Tibial nerve (tissue), 3 donors: ENCODE results near the gene LCA5.

Experiments
- POLR2A ChIP-seq, 2 donors: fragments of 450-650 bp; IDR thresholded peaks; one replicate each; pipeline ENCODE4 v1.6.1; 2017; ENCODE audit warnings: antibody characterized with exemption in 2 of 2, mild to moderate bottlenecking in 2 of 2, moderate library complexity in 2 of 2
- TF ChIP-seq, protein P1 (sequence below), 5 experiments: fragments of 200-600 bp in 3 of 5; fragments of 450-650 bp in 2 of 5; sonication (generic) in 3 of 5; IDR thresholded peaks; one replicate each; pipeline ENCODE4 v1.5.1; 2016 to 2019; ENCODE audit warnings: antibody characterized with exemption in 5 of 5, mild to moderate bottlenecking in 3 of 5, moderate library complexity in 2 of 5

DNA sequence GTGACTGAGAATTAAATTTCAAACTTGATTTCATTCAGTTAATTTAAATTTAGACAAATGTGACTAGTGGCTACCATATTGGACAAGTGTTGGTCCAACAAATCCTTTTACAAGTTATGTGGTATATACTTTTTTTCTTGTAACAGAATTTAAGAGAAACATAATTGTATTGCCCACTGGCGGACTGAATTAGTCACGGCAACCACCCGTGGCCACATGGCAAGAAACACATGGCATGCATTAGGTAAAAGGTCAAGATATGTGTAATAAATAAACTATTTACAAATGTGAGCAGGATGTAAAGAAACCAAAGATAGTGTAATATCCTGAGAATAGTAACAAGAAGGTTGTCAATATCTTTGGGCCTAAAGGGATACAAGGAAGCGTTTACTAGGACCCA is 91.2 kb downstream of the LCA5 start:
- TF ChIP-seq, protein P1, sequence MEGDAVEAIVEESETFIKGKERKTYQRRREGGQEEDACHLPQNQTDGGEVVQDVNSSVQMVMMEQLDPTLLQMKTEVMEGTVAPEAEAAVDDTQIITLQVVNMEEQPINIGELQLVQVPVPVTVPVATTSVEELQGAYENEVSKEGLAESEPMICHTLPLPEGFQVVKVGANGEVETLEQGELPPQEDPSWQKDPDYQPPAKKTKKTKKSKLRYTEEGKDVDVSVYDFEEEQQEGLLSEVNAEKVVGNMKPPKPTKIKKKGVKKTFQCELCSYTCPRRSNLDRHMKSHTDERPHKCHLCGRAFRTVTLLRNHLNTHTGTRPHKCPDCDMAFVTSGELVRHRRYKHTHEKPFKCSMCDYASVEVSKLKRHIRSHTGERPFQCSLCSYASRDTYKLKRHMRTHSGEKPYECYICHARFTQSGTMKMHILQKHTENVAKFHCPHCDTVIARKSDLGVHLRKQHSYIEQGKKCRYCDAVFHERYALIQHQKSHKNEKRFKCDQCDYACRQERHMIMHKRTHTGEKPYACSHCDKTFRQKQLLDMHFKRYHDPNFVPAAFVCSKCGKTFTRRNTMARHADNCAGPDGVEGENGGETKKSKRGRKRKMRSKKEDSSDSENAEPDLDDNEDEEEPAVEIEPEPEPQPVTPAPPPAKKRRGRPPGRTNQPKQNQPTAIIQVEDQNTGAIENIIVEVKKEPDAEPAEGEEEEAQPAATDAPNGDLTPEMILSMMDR (IDR thresholded peaks at IDR 0.05), result no peak
- no peak for TF ChIP-seq POLR2A (IDR thresholded peaks at IDR 0.05)
